ENCODE data around the gene ELOVL2.

GRCh38 chr6:11072101-11072500 lies 28.0 kb upstream of the ELOVL2 start:
- TF ChIP-seq EZH2 (IDR thresholded peaks at IDR 0.05; ENCODE audit: borderline replicate concordance, low read length) (no peak), CTCF (conservative IDR thresholded peaks at IDR 0.05 in 1 of 2, IDR thresholded peaks at IDR 0.05 in 1 of 2; ENCODE audit: extremely low read depth in 1 of 2, insufficient read depth in 1 of 2, low read depth in 1 of 2, low read length in 2 of 2) (no peak)

All from mammary epithelial cell (primary cell).